Activated naive CD4-positive, alpha-beta T cell (primary cell): ENCODE measurements around the gene GNG13.
"Not testable (repeated sequence)": the region's sequence is repeated elsewhere in the genome, so short reads cannot be mapped to it uniquely, and the experiment has no call there.

ENCODE experiments used
- DNase-seq, 4 experiments: peaks; one replicate each; lab custom pipeline; 2025; lab: John Stamatoyannopoulos, UW

The GNG13 gene

GRCh38 chr16:831571-832413, 31.3 kb upstream of the GNG13 start:
- no peak for DNase-seq

GRCh38 chr16:830871-831570, 30.5 kb upstream of the GNG13 start:
- no peak for DNase-seq

- no peak for DNase-seq
Observed at GRCh38 chr16:830107-830870, 29.8 kb upstream of the GNG13 start.

GRCh38 chr16:828891-829290, 28.4 kb upstream of the GNG13 start:
- DNase-seq: no peak

- no peak for DNase-seq
Observed at GRCh38 chr16:827513-827912, 27.0 kb upstream of the GNG13 start.

GRCh38 chr16:825341-826061, 25.0 kb upstream of the GNG13 start:
- DNase-seq: no peak

- DNase-seq: no peak
Observed at GRCh38 chr16:824601-825000, 24.1 kb upstream of the GNG13 start.

GRCh38 chr16:824194-824593, 23.7 kb upstream of the GNG13 start:
- no peak for DNase-seq

- DNase-seq: no peak
Observed at GRCh38 chr16:822909-823297, 22.4 kb upstream of the GNG13 start.

GRCh38 chr16:822174-822908, 21.8 kb upstream of the GNG13 start:
- no peak for DNase-seq

- no peak for DNase-seq
Observed at GRCh38 chr16:821751-822150, 21.2 kb upstream of the GNG13 start.

- DNase-seq: no peak
Observed at GRCh38 chr16:820748-821147, 20.2 kb upstream of the GNG13 start.

GRCh38 chr16:820044-820408, 19.5 kb upstream of the GNG13 start:
- not testable (repeated sequence) for DNase-seq

GRCh38 chr16:819336-820043, 19.0 kb upstream of the GNG13 start:
- DNase-seq: no peak

GRCh38 chr16:818592-818991, 18.1 kb upstream of the GNG13 start:
- no peak for DNase-seq

GRCh38 chr16:818132-818531, 17.6 kb upstream of the GNG13 start:
- DNase-seq: no peak

GRCh38 chr16:817001-817906, 16.7 kb upstream of the GNG13 start:
- DNase-seq: no peak

GRCh38 chr16:815861-816260, 15.3 kb upstream of the GNG13 start:
- DNase-seq: no peak

GRCh38 chr16:814974-815373, 14.4 kb upstream of the GNG13 start:
- no peak for DNase-seq

- no peak for DNase-seq
Observed at GRCh38 chr16:813916-814412, 13.4 kb upstream of the GNG13 start.
